DMS 273 (cell line): Measurements from ENCODE around the gene DMRT1.
"Not testable (repeated sequence)": the region's sequence is repeated elsewhere in the genome, so short reads cannot be mapped to it uniquely, and the experiment has no call there.

Experiments
- DNase-seq: peaks from one replicate; lab custom pipeline; 2025; ENCODE audit not compliant: unreplicated experiment; lab: John Stamatoyannopoulos, UW

DMRT1 gene

DNA sequence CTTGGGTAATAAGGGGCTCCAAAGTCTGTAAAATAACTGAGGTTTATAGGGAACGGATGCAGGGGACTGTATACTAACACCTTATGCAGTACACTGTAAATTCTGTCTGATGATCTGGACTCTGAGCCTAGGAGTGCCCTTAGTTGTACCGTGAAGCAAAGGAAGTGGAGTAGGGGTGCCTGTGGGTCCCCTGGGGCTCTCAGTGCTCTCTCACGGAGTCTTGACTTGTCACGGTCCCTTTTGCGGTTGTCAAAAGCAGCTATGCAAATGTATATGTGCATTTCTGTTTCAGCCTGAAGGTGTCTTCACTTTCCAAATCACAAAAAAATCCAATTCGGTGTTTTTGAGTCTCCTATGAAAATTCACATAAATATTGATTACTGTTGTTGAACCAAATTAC is 17.8 kb downstream of the DMRT1 start:
- no peak for DNase-seq

DNA sequence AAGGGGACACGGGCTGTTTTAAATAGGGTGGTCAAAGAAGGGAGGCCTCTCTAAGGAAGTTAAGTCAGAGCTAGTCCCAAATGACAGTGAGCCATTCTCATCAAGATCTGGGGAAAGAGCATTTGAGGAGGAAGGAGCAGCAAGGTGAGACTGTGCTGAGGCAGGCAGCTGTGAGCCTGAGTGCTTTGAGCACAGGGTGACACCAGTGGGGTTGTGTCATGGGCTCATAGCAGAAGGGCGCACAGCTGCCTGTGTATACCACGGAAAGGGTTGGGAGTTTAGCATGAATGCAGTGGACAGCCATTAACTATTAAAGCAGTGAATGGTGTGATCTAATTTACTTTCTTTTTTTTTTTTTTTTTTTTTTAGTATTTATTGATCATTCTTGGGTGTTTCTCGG is 19.2 kb downstream of the DMRT1 start:
- DNase-seq: no peak

DNA sequence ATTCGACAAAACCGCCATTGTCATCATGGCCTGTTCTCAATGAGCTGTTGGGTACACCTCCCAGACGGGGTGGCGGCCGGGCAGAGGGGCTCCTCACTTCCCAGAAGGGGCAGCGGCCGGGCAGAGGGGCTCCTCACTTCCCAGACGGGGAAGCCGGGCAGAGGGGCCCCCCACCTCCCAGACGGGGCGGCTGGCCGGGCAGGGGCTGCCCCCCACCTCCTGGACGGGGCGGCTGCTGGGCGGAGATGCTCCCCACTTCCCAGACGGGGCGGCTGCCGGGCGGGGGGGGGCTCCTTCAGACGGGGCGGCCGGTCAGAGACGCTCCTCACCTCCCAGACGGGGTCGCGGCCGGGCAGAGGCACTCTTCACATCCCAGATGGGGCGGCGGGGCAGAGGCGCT is 20.0 kb downstream of the DMRT1 start:
- DNase-seq: not testable (repeated sequence)

- no peak for DNase-seq
Measured at GRCh38 chr9:875119-875962, 33.8 kb downstream of the DMRT1 start.

DNA sequence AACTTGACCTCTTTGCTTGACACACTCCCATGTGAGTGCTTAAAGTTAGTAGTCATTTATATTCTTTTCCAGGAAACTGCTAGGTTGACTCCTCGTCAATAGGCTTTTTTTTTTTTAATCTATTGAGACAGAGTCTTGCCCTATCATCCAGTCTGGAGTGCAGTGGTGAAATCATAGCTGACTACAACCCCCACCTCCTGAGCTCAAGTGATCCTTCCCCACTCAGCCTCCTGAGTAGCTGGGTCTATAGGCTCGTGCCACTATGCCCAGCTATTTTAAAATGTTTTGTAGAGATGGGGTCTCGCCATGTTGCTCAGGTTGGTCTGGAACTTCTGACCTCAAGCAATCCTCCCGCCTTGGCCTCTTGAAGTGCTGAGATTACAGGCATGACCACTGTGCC is 34.9 kb downstream of the DMRT1 start:
- DNase-seq: no peak

DNA sequence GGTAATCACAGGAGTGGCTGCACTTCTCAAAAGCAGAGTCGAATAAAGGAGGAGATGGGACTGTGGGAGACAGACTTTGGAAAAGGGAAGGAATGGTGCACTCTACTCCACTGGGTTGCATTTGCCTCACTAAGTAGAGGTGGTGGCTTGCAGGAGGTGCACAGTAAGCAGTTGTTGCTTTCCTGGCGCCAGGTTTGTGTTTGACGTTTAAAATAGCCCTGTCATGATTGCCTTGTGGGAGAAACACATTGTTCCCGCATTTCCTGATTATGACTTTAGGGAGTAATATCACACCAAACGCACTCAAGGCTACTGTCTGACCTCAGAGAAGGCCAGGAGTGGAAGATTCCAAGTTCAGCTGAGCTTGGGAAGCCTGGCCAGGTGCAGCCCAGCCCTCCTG is 36.7 kb downstream of the DMRT1 start:
- DNase-seq: no peak

DNA sequence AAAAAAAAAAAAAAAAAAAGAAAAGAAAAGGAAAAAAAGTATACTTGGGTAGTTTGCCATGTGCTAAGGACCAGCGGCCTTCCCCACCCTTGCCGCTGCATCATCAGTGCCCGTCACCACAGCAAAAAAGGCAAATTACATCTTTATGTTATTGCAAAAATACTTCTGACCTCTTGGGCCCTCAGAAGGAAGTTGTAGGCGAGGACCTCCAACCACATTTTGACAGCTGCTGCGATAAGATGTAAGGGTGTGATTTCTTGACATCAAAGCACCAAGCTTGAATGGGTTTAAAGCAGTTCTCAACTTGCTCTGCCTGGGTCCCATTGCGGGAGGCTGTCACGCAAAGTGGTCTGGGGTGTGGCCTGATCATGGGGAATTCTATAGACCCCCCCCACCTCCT is 39.2 kb downstream of the DMRT1 start:
- DNase-seq: no peak

GRCh38 chr9:882416-882924 is 41.0 kb downstream of the DMRT1 start:
- DNase-seq: no peak

- DNase-seq: no peak
Measured at GRCh38 chr9:883011-883410, 41.5 kb downstream of the DMRT1 start.

GRCh38 chr9:886886-887285 is 45.4 kb downstream of the DMRT1 start:
- no peak for DNase-seq

DNA sequence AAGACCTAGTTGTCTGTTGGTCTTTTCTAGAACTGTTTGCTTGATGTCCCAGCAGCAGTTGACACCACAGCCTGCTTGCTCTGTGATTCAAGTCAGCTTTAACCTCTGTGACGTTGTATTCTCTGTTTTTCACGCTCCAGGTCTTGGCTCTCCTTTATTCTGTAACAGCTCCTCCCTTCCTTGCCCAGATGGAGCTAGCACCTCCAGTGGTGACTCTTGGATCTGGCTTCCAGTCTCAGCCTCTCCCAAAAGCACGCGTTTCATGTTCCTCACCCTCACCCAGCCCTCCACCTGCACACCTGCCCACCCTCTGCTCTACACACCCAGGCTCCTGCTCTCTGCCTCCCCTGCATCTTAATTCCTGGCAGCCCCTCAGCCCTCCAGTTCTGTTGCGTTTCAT is 50.6 kb downstream of the DMRT1 start:
- peak; percentile 4 for DNase-seq

- DNase-seq: no peak
Measured at GRCh38 chr9:893115-893514, 51.6 kb downstream of the DMRT1 start.

GRCh38 chr9:893843-894420 is 52.4 kb downstream of the DMRT1 start:
- DNase-seq: peak; percentile 61

GRCh38 chr9:899440-900184 is 58.1 kb downstream of the DMRT1 start:
- no peak for DNase-seq

GRCh38 chr9:903886-904285 is 62.4 kb downstream of the DMRT1 start:
- DNase-seq: no peak

GRCh38 chr9:905906-906305 is 64.4 kb downstream of the DMRT1 start:
- no peak for DNase-seq

DNA sequence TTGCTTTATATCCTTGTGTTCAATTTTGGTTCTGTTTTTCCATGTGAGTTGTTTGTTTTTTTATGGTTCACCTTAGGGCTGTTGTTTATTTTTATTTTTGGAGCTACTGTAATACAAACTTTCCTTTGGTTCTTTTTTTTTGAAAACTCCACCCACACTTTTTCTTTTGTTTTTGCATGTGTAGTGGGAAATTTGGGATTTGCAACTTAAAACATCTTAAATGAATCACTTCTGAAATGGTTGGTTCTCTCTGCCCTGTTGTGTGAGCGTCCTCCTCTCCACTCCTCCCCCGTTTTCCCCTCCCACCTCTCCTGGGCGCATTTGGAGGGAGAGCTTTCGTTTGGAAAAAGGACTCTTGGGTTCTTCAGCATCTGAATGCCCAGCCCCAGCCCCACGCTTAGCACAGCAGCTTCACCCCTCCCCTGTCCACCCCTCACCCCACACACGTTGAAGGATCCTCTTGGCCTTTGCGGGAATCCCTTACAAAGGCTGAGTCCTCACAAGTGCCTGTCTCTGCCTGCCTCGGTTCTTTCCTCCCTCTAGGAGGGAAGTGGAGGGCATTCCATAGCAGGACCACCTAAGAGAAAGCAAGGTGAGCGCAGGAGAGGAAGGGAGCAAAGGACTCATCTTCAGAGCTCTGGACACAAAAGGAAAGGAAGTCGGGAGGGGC is 67.2 kb downstream of the DMRT1 start:
- DNase-seq: no peak

GRCh38 chr9:911005-911404 is 69.5 kb downstream of the DMRT1 start:
- no peak for DNase-seq

GRCh38 chr9:912776-913175 is 71.3 kb downstream of the DMRT1 start:
- DNase-seq: no peak

- not testable (repeated sequence) for DNase-seq
Measured at GRCh38 chr9:913526-913925, 72.0 kb downstream of the DMRT1 start.

- DNase-seq: no peak
Measured at GRCh38 chr9:917730-918129, 76.2 kb downstream of the DMRT1 start.
